Articular chondrocyte of knee joint (primary cell): ENCODE results near the gene BCKDHA. TPM values are rescaled to one million over a fixed set of nuclear protein-coding genes. Genes with fewer than 3 reads are reported as not detected.

Source experiments
- small RNA-seq: library from RNA; depleted of rRNA; stranded (forward); fragments of <200 nt; gene quantifications from one replicate; pipeline ENCODE3, GENCODE V24; 2012
- total RNA-seq: library from RNA; depleted of rRNA; stranded (reverse); fragments of >200 nt; gene quantifications from 2 replicates; pipeline ENCODE4 v1.2.3, GENCODE V29; 2012

The BCKDHA gene
- 16.3 and 20.6 TPM in 2 replicates for total RNA-seq

GRCh38 chr19:41397086-41398049, at the start of gene BCKDHA, which contains the start of gene EXOSC5:
Gene BCKDHA (plus strand): TSS chr19:41397818. CDS start chr19:41397828, 10 bp downstream.
Gene EXOSC5 (minus strand): TSS chr19:41397359. CDS start chr19:41397328, 31 bp downstream.

DNA sequence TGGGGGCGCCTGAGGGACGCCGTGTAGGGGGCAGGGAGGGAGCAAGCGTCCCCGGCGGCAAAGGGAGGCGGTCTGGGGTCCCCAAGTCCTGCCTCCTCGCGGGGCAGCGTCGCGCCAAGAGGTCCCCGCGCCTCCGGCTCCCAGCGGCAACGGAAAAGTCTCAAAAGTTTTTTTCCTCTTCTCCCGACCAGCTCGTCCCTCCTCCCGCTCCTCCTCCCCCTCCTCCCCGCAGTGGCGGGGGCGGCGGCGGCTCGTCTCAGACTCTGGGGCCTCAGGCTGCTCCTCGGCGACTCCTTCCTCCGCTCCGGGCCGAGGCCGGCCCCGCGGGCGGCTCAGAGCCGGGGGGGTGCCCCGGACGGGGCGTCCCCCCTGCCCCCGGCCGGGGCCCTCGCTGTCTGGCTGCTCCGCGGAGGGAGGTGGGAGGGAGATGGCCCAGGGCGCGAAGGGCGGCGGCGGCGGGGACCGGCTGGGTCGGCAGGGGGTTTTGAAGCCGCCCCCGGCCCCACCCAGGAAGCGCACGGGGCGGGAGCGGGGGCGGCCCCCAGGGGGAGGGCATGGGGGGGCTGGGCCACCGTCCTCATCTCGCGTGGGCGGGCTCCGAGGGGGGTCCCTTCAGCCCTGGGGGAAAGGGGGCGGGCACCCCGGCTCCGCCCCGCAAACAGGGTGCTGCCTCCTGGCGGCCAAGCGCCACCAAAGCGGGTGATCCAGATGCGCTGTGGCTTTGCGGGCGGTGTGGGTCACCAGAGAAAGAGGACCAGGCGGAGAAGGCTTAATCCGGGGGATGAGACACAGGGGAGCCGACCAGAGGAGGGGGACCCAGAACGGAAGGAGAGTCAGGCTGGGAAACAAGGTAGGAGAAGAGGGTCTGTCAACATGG, 43.9 kb upstream of the BCKDHA start, which contains the start of gene TGFB1:
TGFB1 (minus strand) TSS at position 457 of the 877 bp plus-strand sequence. CDS start 878 bp downstream, outside the sequence.

GRCh38 chr19:41363753-41364523, 33.7 kb upstream of the BCKDHA start, which contains the start of gene B9D2:
Gene B9D2 (minus strand): TSS chr19:41364149. CDS start chr19:41363519, 630 bp downstream.

DNA sequence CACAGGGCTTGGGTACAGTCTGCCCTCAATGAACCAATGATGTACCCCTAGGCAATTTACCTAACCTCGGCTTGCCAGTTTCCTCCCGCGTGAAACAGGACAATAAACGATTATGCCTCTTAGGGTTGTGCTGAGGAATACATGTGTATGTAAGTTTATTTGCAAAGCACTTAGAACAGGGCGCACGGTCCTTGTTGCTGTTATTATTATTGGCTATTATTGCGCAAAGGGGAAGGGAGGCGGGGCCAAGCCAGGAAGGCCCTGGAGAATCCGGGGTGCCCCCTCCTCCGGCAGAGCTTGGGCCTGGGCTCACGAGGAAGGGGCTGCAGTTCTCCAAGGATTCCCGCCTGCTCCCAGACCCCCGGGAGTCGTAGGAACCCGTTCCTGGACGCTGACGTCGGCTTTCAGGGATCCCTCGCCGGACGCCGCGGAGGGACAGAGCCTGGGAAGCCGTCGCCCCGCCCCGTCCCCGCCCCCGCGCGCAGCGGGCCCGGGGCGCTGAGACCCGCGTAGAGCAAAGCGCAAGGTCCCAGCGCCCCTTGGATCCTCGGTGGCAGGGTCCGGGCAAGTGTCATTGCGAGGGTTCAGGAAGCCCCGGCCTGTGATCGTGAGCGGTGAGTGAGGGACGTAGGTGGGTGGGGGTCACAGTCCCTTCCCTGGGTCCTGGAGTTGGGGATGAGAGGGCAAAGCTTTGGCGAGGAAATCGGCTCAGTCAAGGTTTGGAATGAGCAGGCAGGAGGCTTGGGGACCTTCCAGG, 21.2 kb upstream of the BCKDHA start, which contains the start of gene TMEM91:
TMEM91 (plus strand) TSS at position 293 of the 757 bp plus-strand sequence. CDS start 1,777 bp downstream, outside the sequence.

GRCh38 chr19:41426952-41427646, 29.5 kb downstream of the BCKDHA start, which contains the start of gene B3GNT8:
Gene B3GNT8 (minus strand): TSS chr19:41427374. CDS start chr19:41426778, 596 bp downstream.

DNA sequence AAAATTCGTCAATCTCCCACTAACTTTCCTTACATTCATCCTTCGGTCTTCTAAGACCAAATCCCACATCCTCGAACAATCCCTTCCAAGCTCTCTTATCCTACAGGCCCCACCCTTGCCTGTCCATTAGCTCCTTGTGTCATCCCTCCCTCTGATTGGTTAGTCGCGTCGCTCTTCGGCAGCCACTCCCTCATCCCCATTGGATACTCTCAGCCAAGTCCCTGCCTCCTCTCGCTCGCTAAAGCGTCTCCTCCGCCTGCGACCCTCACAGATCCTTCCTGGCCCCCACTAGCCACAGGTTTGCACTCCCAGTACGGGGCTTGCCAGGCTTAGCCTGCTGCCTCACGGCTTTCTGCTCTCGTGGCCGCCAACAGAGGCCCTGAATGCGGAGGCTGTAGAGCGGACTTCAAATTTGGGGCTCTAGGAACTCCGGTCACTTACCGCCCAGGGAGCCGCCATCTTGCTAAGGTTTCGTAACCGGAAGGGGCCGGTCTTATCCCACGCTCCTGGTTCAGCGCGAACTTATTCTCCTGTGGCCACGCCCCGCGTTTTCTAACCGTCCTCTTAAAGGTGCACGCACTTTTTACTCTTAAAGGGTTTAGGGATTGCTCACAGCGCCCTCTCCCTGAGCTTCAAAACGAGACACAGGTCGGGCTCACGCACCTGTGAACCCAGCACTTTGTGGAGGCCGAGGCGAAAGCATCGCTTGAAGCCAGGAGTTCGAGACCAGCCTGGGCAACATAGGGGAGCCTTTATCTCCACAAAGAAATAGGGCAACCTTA, 42.0 kb downstream of the BCKDHA start, which contains the start of gene DMAC2:
DMAC2 (minus strand) TSS at position 472 of the 782 bp plus-strand sequence; CDS start at position 459, 13 bp downstream.

DNA sequence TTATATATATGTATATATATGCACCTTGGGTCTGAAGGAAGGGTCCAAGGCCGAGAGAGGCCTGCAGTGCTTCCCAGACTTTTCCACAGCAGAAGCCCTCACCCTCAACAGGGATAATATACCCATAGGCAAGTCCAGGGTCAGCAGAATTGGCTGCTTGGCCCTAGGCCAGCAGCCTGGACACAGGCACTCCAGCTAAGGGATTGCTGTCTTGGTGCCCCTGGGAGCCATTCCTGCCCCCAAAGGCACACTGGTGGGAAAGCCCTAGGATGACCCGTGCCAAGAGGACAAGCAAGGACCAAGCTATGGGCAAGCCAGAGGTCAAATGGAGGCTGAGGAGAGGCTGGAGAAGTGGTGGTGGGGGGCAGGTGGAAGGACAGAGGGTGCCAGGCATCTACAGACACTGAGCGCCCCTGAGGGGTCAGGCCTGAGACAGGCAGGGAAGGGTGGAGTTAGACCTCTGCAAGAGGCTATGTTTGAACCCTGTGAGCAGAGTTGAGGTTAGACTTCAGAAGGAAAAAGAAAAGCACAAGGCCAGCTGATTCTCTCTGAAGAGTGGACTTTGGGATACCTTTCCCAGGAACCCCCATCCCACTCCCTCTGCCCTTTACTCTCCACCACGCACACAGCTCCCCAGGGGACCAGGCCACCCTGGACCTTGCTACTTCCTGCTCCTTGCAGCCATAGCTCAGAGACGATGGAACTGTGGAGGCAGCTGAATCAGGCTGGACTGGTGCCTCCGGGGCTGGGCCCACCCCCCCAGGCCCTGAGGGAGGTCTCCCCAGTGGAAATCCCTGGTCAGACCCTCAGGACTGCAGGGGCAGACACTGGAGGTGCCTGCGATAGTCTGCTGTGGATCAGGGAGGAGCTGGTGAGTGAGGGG, 45.1 kb downstream of the BCKDHA start, which contains the start of gene ERICH4:
ERICH4 (plus strand) TSS at position 684 of the 883 bp plus-strand sequence; CDS start at position 698, 14 bp downstream.

Small RNA genes within 50 kb of the gene (small RNA-seq; reads per million reads assigned to genes)
- not detected for gene RF00017

Other genes starting within 250 kb of the BCKDHA start
- gene CYP2S1, start 204.6 kb upstream of the BCKDHA start, total RNA-seq: 0.11 TPM in 1 of 2 replicates, not detected in the other
- gene AXL, start 178.6 kb upstream of the BCKDHA start, total RNA-seq: 351 and 401 TPM in 2 replicates
- 102 and 122 TPM in 2 replicates for gene HNRNPUL1, start 133.4 kb upstream of the BCKDHA start, total RNA-seq
- gene CCDC97, start 87.6 kb upstream of the BCKDHA start, total RNA-seq: 10.8 and 13.7 TPM in 2 replicates
- gene TGFB1, start 43.9 kb upstream of the BCKDHA start, total RNA-seq: 13.7 and 13.8 TPM in 2 replicates
- gene B9D2, start 33.7 kb upstream of the BCKDHA start, total RNA-seq: 4.6 and 6.6 TPM in 2 replicates
- 8.8 and 9.5 TPM in 2 replicates for gene TMEM91, start 21.3 kb upstream of the BCKDHA start, total RNA-seq
- 6.5 and 7.7 TPM in 2 replicates for gene EXOSC5, start 459 bp upstream of the BCKDHA start, total RNA-seq
- gene B3GNT8, start 29.6 kb downstream of the BCKDHA start, total RNA-seq: 1.6 and 1.8 TPM in 2 replicates
- gene DMAC2, start 42.1 kb downstream of the BCKDHA start, total RNA-seq: 28.6 and 29.4 TPM in 2 replicates
- not detected in 2 replicates for gene ERICH4, start 45.3 kb downstream of the BCKDHA start, total RNA-seq
- gene CEACAM21, start 178.3 kb downstream of the BCKDHA start, total RNA-seq: not detected in 2 replicates
- not detected in 2 replicates for gene CEACAM4, start 229.3 kb downstream of the BCKDHA start, total RNA-seq